ENCODE results near the gene DCAF4.
"Not testable (repeated sequence)": the region's sequence is repeated elsewhere in the genome, so short reads cannot be mapped to it uniquely, and the experiment has no call there.

Gene DCAF4

DNA sequence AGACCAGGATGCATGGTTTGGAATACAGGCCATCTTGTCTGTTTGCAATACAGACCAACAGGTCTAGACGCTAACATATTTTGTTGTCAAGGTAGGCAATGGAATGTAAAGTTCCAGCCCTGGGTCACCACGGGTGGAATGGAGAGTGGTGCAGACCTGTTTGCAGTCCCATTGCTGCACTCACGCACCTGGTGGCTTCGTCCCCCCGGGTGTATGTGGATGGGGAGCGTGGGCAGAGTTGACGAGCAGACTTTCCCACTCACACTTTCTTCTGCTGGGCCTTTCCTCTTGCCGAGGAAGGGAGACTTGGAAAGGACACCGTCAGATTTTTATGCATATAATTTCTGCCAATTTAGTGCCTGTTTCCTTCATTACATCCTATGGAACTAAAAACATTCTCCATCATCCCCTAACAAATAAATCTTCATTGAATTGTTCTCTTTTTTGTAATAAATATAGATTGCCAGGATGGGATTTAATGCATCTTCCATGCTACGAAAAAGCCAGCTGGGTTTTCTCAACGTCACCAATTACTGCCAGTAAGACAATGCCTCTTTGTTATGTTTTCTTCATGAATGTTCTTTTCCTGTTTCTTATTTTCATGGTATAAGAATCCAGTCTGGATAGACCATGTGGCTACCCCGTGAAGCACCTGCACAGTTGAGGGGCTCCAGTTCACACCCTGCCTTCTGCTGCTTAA, 15.2 kb downstream of the DCAF4 start:
- DNase-seq = no peak

DNA sequence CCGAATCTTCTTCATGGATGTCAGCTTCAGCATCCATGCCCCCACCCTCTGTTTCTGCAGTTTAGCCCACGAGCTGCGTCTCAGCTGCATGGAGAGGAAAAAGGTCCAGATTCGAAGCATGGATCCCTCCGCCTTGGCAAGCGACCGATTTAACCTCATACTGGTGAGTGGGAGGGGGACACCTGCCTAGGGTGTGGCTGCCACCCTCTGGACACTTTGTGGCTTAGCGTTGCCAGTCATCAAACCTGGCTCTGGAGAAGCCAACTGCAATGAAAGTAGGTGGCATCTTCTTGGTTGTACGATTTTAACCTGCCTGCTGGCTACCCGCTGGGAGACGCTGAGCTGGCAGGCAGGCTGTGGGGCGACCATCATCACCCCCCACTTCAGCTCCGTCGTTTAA, 16.7 kb downstream of the DCAF4 start:
- DNase-seq = no peak

- DNase-seq = no peak
Measured at GRCh38 chr14:72943876-72944430, 17.7 kb downstream of the DCAF4 start.

DNA sequence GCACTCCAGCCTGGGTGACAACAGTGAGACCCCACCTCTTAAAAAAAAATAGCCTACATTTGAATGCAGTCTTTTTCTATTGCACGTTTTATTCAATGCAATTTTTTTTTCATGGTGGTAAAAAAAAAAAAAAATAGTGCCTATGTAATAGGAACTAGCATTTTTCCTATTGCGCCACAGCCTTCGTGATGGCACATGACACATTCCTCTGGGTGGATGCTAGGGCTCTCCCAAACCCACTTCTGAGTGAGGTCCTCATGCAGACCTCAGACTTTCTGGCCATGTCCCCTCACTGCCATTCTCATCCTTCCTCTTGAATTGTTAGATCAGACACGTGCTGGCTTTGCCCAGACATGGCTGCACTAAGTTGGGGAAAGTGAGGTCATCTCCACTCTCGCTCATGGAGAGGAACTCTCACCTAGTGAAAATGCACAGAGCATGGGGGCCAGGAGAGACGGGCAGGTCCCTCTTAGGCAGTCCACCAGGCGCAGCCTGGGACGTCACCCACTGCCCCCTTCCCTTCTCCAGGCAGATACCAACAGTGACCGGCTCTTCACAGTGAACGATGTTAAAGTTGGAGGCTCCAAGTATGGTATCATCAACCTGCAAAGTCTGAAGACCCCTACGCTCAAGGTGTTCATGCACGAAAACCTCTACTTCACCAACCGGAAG, 19.2 kb downstream of the DCAF4 start:
- DNase-seq = no peak

- DNase-seq = no peak
Measured at GRCh38 chr14:72946491-72946890, 20.2 kb downstream of the DCAF4 start.

DNA sequence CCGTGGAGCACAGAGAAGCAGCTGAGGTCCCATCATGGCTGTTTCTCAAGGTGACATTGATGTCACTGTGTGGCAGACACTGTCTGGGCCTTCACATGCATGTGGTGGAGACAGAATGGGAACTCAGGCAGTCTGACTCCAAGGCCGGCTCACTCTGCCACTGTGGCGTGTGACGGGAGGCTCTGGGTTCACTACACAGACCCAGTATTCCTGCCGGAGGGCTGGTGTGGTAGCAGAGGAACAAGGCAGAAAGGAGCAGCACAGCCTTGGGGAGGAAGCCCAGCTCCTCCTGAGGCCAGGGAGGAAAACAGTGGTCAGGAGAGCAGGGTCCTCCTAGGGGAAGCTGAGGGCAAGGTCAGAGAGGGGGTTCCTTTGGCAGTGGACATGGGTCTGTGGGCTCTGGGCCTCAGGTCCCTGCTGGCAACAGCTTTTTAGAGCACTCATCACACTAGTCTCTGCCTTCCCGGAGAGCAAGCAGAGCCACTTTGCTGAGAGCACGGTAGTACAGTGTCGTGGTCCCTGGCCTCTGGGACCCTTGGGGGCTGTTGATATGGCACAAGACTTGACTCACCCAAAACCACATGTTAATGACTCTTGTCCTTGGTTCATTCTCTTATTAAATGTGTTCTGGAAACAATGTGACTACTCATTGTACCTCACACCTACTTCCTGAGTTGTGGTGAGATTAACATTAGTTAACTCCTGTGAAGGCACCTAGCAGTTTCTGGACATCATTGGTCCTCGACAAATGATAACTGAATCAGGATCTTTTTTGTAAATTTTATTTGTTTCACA, 21.3 kb downstream of the DCAF4 start:
- no peak for DNase-seq

DNA sequence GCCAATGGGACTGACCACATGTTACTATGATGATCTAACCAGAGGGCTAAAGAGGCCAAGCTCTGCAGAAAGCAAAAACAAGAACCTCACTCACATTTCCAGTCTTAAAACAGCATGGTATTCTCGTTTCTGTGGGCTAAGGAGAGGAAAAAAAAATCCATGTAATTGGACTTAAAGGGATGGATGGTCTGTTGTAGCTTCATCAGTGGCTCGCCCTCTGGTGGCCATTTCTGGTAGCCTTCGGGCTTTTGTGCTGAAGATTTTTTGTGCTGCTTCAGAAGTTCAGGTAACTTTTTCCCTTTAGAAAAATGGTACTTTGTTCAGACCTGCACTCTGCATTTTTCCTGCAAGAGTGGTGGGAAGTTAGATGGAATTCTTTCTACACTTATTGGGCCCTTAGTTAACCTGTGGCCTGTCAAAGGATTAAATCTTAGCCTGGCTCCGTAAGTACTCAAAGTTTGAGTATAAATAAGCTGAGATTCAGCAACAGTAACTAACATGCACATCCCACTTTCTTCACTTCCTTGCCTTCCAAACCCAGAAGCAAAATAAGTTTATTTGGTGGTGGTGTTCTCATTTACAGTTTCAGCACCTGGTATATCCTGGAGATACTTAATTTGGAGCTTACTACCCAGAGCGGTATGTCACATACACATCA, 22.3 kb downstream of the DCAF4 start:
- peak; percentile 67 for DNase-seq

DNA sequence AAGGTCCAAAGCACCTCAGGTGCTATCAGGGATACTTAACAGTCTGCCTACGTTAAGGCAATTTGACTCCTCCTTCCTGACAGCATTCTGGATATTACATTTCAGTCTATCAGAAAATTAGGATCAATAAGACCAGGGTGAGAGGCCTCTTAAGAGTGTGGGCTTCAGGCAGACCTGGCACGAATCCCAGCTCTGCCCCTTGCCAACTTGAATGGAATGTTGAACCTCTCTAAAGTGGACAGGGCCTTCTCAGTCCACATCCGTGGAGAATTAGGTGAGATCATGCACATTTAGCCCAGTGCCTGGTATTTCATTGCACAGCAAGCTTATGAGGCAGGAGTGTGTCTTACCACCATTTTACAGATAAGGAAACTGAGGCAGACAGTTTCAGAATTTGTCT, 25.9 kb downstream of the DCAF4 start:
- no peak for DNase-seq

GRCh38 chr14:72956741-72957140, 30.5 kb downstream of the DCAF4 start:
- not testable (repeated sequence) for DNase-seq

GRCh38 chr14:72957213-72957612, 30.9 kb downstream of the DCAF4 start:
- DNase-seq = no peak

DNA sequence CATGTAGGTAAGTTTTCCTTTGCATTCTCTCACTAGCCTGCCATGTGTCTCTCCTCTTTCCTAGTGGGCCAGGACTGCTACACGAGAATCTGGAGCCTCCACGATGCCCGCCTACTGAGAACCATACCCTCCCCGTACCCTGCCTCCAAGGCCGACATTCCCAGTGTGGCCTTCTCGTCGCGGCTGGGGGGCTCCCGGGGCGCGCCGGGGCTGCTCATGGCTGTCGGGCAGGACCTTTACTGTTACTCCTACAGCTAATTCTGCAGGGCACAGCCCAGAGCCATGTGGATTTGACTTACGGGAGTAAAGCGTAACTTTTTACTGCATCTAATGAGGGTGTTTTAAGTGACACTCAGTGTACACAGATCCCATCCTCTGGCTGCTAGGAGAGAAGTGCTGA, 32.3 kb downstream of the DCAF4 start:
- DNase-seq = no peak

DNA sequence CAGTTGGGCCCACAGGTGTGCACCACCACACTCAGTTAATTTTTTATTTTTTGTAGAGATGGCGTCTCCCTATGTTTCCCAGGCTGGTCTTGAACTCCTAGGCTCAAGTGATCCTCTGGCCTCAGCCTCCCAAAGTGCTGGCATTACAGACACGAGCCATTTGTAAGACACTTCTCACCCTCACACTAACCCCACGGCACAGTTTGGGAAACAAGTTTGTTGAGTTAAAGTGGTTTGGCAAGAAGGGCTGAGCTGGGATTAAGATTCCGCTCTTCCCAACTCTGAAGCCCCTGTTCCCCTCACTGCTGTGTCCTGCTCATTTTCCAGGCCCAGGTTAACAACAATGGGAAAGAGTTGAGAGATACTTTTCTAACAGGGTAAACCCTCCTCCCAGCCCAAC, 34.8 kb downstream of the DCAF4 start:
- DNase-seq = not testable (repeated sequence)

DNA sequence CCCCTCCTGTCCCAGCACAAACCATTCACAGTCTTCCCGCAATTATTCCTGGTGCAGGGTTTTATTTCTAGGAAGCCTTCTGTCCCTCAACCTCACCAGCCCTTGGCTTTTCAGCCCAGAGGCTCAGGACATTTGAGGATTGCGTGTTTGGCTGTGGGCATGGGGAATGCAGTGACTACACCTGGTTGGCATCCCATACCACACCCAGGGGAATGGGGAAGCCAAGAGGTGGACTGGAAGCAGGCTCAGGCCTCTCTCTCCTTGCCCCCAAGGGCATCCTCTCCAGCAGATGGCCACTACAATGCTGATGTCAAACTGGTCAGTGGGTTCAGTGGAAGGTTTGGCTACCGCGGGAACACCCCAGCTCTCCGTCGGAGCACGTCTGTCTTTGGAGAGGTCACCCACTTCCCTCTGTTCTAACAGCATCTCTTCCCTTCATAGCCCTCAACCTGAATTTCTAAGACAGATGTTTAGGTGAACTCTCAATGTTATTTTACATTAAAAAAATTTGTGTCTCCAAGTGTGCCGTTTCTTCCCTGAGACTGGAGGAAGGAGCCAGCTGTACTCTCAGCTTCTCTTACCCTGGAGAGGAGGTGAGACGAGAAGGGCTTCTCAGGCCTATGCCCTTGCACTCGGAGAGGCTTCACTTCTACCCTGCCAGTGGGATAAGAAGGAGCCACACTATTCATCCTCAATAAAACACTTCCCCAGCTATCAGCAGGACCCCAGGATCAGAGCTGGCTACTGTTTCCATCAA, 35.5 kb downstream of the DCAF4 start:
- no peak for DNase-seq

DNA sequence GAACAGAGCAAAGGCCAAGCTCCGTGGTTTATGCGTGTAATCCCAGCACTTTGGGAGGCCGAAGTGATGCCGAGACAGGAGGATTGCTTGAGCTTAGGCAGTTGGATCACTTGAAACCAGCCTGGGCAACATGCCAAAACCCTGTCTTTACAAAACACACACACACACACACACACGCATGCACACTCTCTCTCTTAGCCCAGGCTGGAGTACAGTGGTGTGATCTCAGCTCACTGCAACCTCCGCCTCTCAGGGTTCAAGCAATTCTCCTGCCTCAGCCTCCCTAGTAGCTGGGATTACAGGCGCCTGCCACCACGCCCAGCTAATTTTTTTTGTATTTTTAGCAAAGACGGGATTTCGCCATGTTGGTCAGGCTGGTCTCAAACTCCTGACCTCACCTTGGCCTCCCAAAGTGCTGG, 36.1 kb downstream of the DCAF4 start:
- DNase-seq = not testable (repeated sequence)

- no peak for DNase-seq
Measured at GRCh38 chr14:72962829-72963312, 36.6 kb downstream of the DCAF4 start.

DNA sequence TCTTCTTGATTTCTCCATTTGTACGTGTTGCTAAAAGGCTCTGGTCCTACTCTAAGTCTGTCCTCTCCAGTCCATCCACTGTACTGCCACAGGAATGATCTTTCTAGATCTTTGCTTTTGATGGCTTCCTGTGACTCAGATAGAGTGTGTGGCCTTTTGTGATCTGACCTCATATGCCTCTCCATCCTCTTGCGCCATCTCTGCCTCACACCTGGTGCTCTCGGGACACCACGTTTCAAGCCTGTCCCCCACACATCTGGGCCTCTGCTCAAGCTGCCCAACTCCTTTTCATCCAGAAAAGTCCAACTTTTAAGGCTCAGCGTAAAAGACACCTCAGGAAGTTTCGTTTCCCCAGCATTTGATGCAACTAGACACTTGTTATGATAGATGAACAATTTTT, 39.0 kb downstream of the DCAF4 start:
- DNase-seq = no peak

DNA sequence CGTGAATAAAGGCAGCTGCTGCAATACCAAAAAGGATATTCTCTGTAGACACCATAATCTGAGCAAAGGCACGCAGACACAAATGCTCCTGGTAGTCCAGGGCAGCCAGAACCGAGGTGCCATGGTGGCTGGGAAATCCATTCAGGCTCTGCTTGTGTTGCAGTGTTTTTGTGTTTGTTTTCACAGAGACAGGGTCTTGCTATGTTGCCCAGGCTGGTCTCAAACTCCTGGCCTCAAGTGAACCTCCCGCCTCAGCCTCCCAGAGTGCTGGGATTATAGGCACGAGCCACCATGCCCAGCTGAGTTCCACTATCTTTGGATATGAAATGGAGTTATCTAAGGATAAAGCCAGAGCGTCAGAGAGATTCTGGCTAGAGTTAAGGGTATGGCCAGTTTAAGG, 39.8 kb downstream of the DCAF4 start:
- no peak for DNase-seq

- DNase-seq = no peak
Measured at GRCh38 chr14:72968316-72968715, 42.1 kb downstream of the DCAF4 start.

DNA sequence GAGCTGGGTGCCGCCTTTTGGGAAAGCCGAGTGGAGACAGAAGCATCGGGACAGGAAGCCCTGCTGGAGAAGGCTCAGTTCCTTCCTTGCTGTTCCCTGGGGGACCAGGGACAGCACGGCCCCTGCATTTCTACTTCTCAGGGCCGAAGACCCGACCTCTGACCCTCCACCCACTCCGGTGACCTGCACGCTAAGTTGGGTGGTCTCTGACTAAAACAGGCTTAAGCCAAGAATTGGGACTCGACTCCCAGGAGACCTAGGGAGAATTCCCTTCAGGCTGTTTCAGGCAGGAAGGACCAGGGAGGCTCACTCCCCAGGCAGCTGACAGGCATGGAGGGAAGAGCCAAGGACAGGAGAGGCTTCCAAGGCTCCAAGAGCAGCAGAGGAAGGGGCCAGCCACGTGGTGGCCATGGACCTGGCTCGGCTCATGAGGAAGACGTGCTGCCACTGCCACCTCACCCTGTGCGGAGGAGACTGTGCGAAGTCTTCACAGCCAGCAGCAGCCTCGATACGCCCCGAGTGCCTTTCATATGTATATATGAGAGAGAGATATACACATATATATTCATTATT, 43.9 kb downstream of the DCAF4 start:
- no peak for DNase-seq

DNA sequence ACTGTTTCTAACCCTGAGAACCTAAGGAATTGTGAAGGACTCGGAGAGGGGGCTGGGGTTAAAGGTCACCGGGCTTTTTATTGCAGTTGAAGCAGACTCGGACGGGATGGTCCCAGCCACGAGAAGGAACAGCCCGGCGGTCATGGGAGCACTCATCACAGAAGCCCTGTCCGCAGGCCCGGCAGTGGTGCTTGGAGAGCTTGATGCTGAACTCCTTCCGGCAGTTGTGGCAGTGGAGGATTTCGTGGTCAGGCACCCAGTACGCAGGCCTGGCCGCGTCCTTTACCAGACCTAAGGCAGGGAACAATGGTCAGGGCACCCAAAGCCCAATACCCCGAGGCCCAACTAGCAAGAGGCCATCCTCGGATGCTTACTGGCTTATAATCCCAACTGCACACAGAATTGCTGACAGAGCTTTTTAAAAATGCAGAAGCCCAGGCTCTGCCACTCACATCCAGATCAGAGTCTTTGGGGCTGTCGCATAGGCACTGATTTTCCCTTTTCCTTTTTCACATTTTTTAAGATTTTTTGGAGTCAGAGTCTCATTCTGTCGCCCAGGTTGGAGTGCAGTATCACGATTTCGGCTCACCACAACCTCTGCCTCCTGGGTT, 44.7 kb downstream of the DCAF4 start:
- DNase-seq = no peak

- no peak for DNase-seq
Measured at GRCh38 chr14:72974661-72975060, 48.4 kb downstream of the DCAF4 start.
